H9 (cell line): ENCODE results near the gene NBL1. TPM values are rescaled to one million over a fixed set of nuclear protein-coding genes. Genes with fewer than 3 reads are reported as not detected.
A peak's percentile ranks its signal among the peaks of the same experiment; 100 is the strongest.

ENCODE experiments used
- DNase-seq: peaks from one replicate; pipeline ENCODE4 v3.0.0-alpha.2; 2017
- H2AFZ ChIP-seq: one replicate; pipeline ENCODE4 v1.6.1; 2013; ENCODE audit warnings: mild to moderate bottlenecking, low read length, control low read depth, moderate library complexity
- H2AK5ac ChIP-seq: 2 replicates; pipeline ENCODE4 v1.6.1; 2013; ENCODE audit warnings: low read length, control low read depth, mixed read lengths; ENCODE audit not compliant: insufficient read length
- H2BK120ac ChIP-seq: one replicate; pipeline ENCODE4 v1.6.1; 2013; ENCODE audit warnings: low read depth, mild to moderate bottlenecking, low read length, control low read depth, inconsistent platforms; ENCODE audit not compliant: poor library complexity, severe bottlenecking
- H2BK12ac ChIP-seq: 2 replicates; pipeline ENCODE4 v1.6.1; 2013; ENCODE audit warnings: low read length, control low read depth, mixed read lengths, low read depth; ENCODE audit not compliant: insufficient read length
- H2BK15ac ChIP-seq: 2 replicates; pipeline ENCODE4 v1.6.1; 2013; ENCODE audit warnings: low read depth, low read length, control low read depth
- H2BK20ac ChIP-seq: one replicate; pipeline ENCODE4 v1.6.1; 2013; ENCODE audit warnings: low read depth, mild to moderate bottlenecking, low read length, control low read depth, inconsistent platforms; ENCODE audit not compliant: poor library complexity, severe bottlenecking
- H2BK5ac ChIP-seq: 2 replicates; pipeline ENCODE4 v1.6.1; 2013; ENCODE audit warnings: low read length, control low read depth, mixed read lengths; ENCODE audit not compliant: insufficient read length
- H3K14ac ChIP-seq: 2 replicates; pipeline ENCODE4 v1.6.1; 2013; ENCODE audit warnings: low read length, control low read depth; ENCODE audit not compliant: insufficient read depth
- H3K18ac ChIP-seq: 2 replicates; pipeline ENCODE4 v1.6.1; 2013; ENCODE audit warnings: low read depth, mild to moderate bottlenecking, mixed read lengths, low read length, control low read depth; ENCODE audit not compliant: insufficient read length
- H3K23ac ChIP-seq: 2 replicates; pipeline ENCODE4 v1.6.1; 2013; ENCODE audit warnings: low read length, control low read depth, mixed read lengths, low read depth; ENCODE audit not compliant: insufficient read length
- H3K23me2 ChIP-seq: 2 replicates; pipeline ENCODE4 v1.6.1; 2013; ENCODE audit warnings: low read depth, mild to moderate bottlenecking, mixed read lengths, low read length, control low read depth; ENCODE audit not compliant: insufficient read length, poor library complexity, severe bottlenecking
- H3K27ac ChIP-seq: 2 replicates; pipeline ENCODE4 v1.5.1; 2013; ENCODE audit warnings: low read length, control low read depth, mixed read lengths, low read depth; ENCODE audit not compliant: insufficient read length
- H3K27me3 ChIP-seq: 2 replicates; pipeline ENCODE4 v1.6.1; 2013; ENCODE audit warnings: low read length, control low read depth, inconsistent platforms; ENCODE audit not compliant: insufficient read depth
- H3K4ac ChIP-seq: 2 replicates; pipeline ENCODE4 v1.6.1; 2013; ENCODE audit warnings: low read depth, mild to moderate bottlenecking, control low read depth, inconsistent platforms, low read length, moderate library complexity
- H3K4me1 ChIP-seq: 2 replicates; pipeline ENCODE4 v1.6.1; 2013; ENCODE audit warnings: low read length, control low read depth, inconsistent platforms; ENCODE audit not compliant: insufficient read depth
- H3K4me2 ChIP-seq: 2 replicates; pipeline ENCODE4 v1.6.1; 2013; ENCODE audit warnings: low read length, control low read depth, mixed read lengths; ENCODE audit not compliant: insufficient read length, insufficient read depth
- H3K56ac ChIP-seq: 2 replicates; pipeline ENCODE4 v1.6.1; 2013; ENCODE audit warnings: low read depth, mild to moderate bottlenecking, mixed read lengths, low read length, control low read depth; ENCODE audit not compliant: insufficient read length
- H3K79me1 ChIP-seq: 2 replicates; pipeline ENCODE4 v1.6.1; 2013; ENCODE audit warnings: low read depth, mild to moderate bottlenecking, moderate library complexity, low read length, control low read depth, inconsistent platforms; ENCODE audit not compliant: insufficient read depth, poor library complexity, severe bottlenecking
- H3K79me2 ChIP-seq: 2 replicates; pipeline ENCODE4 v1.6.1; 2013; ENCODE audit warnings: low read length, control low read depth, inconsistent platforms; ENCODE audit not compliant: insufficient read depth
- H3K9ac ChIP-seq: 2 replicates; pipeline ENCODE4 v1.6.1; 2013; ENCODE audit warnings: low read length, control low read depth, mixed read lengths; ENCODE audit not compliant: insufficient read length; ENCODE audit errors: extremely low read depth
- H3K9me3 ChIP-seq: one replicate; pipeline ENCODE4 v1.6.1; 2013; ENCODE audit warnings: low read depth, low read length, inconsistent platforms; ENCODE audit not compliant: control insufficient read depth
- H3T11ph ChIP-seq: one replicate; pipeline ENCODE4 v1.6.1; 2013; ENCODE audit warnings: mild to moderate bottlenecking, low read length, control low read depth, inconsistent platforms
- H4K20me1 ChIP-seq: one replicate; pipeline ENCODE4 v1.6.1; 2013; ENCODE audit not compliant: control insufficient read depth, insufficient read length, insufficient read depth
- H4K5ac ChIP-seq: 2 replicates; pipeline ENCODE4 v1.6.1; 2013; ENCODE audit warnings: low read depth, mild to moderate bottlenecking, mixed read lengths, low read length, control low read depth; ENCODE audit not compliant: insufficient read length
- H4K8ac ChIP-seq: replicated peaks from 2 replicates; pipeline ENCODE4 v1.6.1; 2013; ENCODE audit warnings: low read length, control low read depth, mixed read lengths, low read depth; ENCODE audit not compliant: insufficient read length
- H4K91ac ChIP-seq: 2 replicates; pipeline ENCODE4 v1.6.1; 2013; ENCODE audit warnings: low read depth, mild to moderate bottlenecking, moderate library complexity, mixed read lengths, low read length, control low read depth; ENCODE audit not compliant: insufficient read length
- H3K27ac Mint-ChIP-seq, 3 experiments: 2 replicates in 2 of 3; 3 replicates in 1 of 3; pipeline ENCODE4 v1.8.0; 2020 to 2021; ENCODE audit warnings: mixed read lengths in 3 of 3, mild to moderate bottlenecking in 1 of 3, moderate library complexity in 1 of 3
- H3K27me3 Mint-ChIP-seq: 2 replicates; pipeline ENCODE4 v1.8.0; 2021; ENCODE audit warnings: low read depth, mild to moderate bottlenecking, moderate library complexity, mixed read lengths
- H3K36me3 Mint-ChIP-seq, 3 experiments: 2 replicates in 2 of 3; 3 replicates in 1 of 3; pipeline ENCODE4 v1.8.0; 2020 to 2021; ENCODE audit warnings: low read depth in 3 of 3, mixed read lengths in 3 of 3; ENCODE audit not compliant: insufficient read depth in 1 of 3
- H3K4me1 Mint-ChIP-seq, 2 experiments: 2 replicates each; pipeline ENCODE4 v1.8.0; 2020; ENCODE audit warnings: mixed read lengths in 2 of 2
- H3K4me3 Mint-ChIP-seq, 2 experiments: 2 replicates in 1 of 2; 3 replicates in 1 of 2; pipeline ENCODE4 v1.8.0; 2020 to 2021; ENCODE audit warnings: mild to moderate bottlenecking in 2 of 2, mixed read lengths in 2 of 2, moderate library complexity in 1 of 2
- H3K9me3 Mint-ChIP-seq, 2 experiments: 2 replicates in 1 of 2; 3 replicates in 1 of 2; pipeline ENCODE4 v1.8.0; 2020; ENCODE audit warnings: mild to moderate bottlenecking in 2 of 2, mixed read lengths in 2 of 2, moderate library complexity in 1 of 2
- CTCF ChIP-seq: fragments of 200-600 bp; sonication (generic); conservative IDR thresholded peaks from 3 replicates; pipeline ENCODE4 v1.8.0; 2021; ENCODE audit warnings: antibody characterized with exemption, mild to moderate bottlenecking
- WGBS: extraction: QIAGEN DNeasy Blood & Tissue Kit; methylation state at CpG from one replicate; pipeline ENCODE4 v1.1.7; 2013; ENCODE audit warnings: missing lambda C conversion rate, low lambda C conversion rate, mixed read lengths; ENCODE audit not compliant: insufficient read length; ENCODE audit errors: extremely low coverage; 5-methylcytosine and 5-hydroxymethylcytosine counted together
- total RNA-seq: library from RNA; stranded (reverse); gene quantifications from 2 replicates; pipeline ENCODE4 v1.2.1, GENCODE V29; 2021

NBL1 gene
- total RNA-seq, 1 experiment from 2014 or later, result 6.4 TPM

DNA sequence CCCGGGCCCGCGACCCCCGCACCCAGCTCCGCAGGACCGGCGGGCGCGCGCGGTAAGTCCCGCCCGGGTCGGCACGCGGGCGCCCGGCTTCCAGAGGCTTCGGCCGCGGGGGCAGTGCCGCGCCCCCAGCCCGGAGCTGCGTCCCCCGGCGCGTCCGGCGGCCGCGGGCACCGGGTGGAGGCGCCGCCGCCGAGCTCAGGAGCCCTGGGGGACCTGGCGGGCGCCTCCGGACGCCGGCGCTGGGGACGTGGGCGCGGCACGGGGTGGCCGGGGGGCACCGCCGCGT, 227 bp downstream of the NBL1 start:
- no peak overlapping the region for H2BK12ac ChIP-seq
- no peaks in the 10 kb centered on the region for H3K79me2 ChIP-seq
- no peak overlapping the region for H3K56ac ChIP-seq
- H3K27ac ChIP-seq, result no peak overlapping the region
- no CpG with 5 or more reads among the region's 51 CpGs for WGBS
- no peaks in the 10 kb centered on the region for H3K79me1 ChIP-seq
- H3K14ac ChIP-seq, result no peak overlapping the region
- H3K9me3 ChIP-seq, result no peaks in the 10 kb centered on the region
- H3K4ac ChIP-seq, result no peak overlapping the region
- H3K9ac ChIP-seq, result no peak overlapping the region
- no peak overlapping the region for H2BK5ac ChIP-seq
- peaks cover 19% of the 10 kb centered on the region for H3K23me2 ChIP-seq
- no peak overlapping the region for H2BK15ac ChIP-seq
- TF ChIP-seq CTCF, result no peak
- H3K4me2 ChIP-seq, result peak overlapping the region; percentile 58
- no peak overlapping the region for H2BK120ac ChIP-seq
- H3K36me3 Mint-ChIP-seq, result no peaks in the 10 kb centered on the region; a peak in 2 of 7 replicates
- no peak overlapping the region for H4K91ac ChIP-seq
- H3K27me3 ChIP-seq, result peaks cover 17% of the 10 kb centered on the region; the same call in 1 of the 2 replicates
- no peak overlapping the region for H3T11ph ChIP-seq
- H4K20me1 ChIP-seq, result no peaks in the 10 kb centered on the region
- no peak overlapping the region for H4K5ac ChIP-seq
- H3K23ac ChIP-seq, result no peak overlapping the region
- H4K8ac ChIP-seq, result no peak overlapping the region
- H3K4me1 Mint-ChIP-seq, result peaks cover 19 to 34% of the 10 kb centered on the region in 2 experiments
- no peak overlapping the region for H2BK20ac ChIP-seq
- H2AFZ ChIP-seq, result no peak overlapping the region
- H3K27ac Mint-ChIP-seq, result no peak overlapping the region
- H3K27me3 Mint-ChIP-seq, result peaks cover 60% of the 10 kb centered on the region
- peaks cover 0 to 3% of the 10 kb centered on the region in 2 experiments; a peak in 1 of 5 replicates for H3K9me3 Mint-ChIP-seq
- H3K18ac ChIP-seq, result no peak overlapping the region
- H3K4me1 ChIP-seq, result no peaks in the 10 kb centered on the region; the same call in 1 of the 2 replicates
- H2AK5ac ChIP-seq, result no peak overlapping the region
- no peak for DNase-seq
- H3K4me3 Mint-ChIP-seq, result peak overlapping the region in 1 of 2 experiments; percentile 97; a peak in 1 of 5 replicates
